Mononuclear cell (primary cell): ENCODE measurements around the gene METTL22. TPM values are rescaled to one million over a fixed set of nuclear protein-coding genes. Genes with fewer than 3 reads are reported as not detected.
A peak's percentile ranks its signal among the peaks of the same experiment; 100 is the strongest.
"Not testable (repeated sequence)": the region's sequence is repeated elsewhere in the genome, so short reads cannot be mapped to it uniquely, and the experiment has no call there.

Experiments
- H3K27me3 ChIP-seq: 2 replicates; pipeline ENCODE4 v1.6.0; 2011; ENCODE audit warnings: low read length, control low read depth; ENCODE audit not compliant: insufficient read depth
- H3K4me1 ChIP-seq: 2 replicates; pipeline ENCODE4 v1.5.1; 2011; ENCODE audit warnings: mild to moderate bottlenecking, low read length, control low read depth; ENCODE audit not compliant: insufficient read depth
- H3K4me3 ChIP-seq: 2 replicates; pipeline ENCODE4 v1.5.1; 2011; ENCODE audit warnings: mild to moderate bottlenecking, low read length, moderate library complexity
- H3K9me3 ChIP-seq: 2 replicates; pipeline ENCODE4 v1.5.1; 2011; ENCODE audit warnings: low read depth, mild to moderate bottlenecking, control low read depth, low read length
- total RNA-seq: library from RNA; depleted of rRNA; stranded (reverse); fragments of >200 nt; gene quantifications from one replicate; pipeline ENCODE4 v1.2.3, GENCODE V29; 2012

The METTL22 gene
- total RNA-seq, 1 donor, result 19.6 TPM

DNA sequence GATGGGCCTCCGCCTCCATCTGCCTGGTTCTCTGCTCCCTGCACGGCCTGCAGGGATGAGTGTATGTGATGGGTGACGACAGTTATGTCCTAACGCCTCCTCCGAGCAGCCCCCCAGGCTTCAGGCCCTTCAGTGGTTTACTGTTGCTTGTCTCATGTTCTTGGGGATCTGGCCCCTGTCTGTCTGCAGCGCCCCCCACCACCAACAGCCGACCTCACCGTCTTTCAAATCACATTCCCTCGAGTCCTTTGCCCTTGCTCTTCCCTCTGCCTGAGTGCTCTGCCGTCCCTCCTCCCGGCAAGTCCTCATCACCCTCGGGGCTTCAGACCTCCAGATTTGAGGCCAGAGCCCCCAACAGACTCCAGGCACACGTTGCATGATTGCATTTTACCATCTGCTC lies 18.2 kb downstream of the METTL22 start:
- no peaks in the 10 kb centered on the region for H3K9me3 ChIP-seq
- H3K4me1 ChIP-seq, result peaks cover 16% of the 10 kb centered on the region
- H3K4me3 ChIP-seq, result no peak overlapping the region
- no peaks in the 10 kb centered on the region for H3K27me3 ChIP-seq

DNA sequence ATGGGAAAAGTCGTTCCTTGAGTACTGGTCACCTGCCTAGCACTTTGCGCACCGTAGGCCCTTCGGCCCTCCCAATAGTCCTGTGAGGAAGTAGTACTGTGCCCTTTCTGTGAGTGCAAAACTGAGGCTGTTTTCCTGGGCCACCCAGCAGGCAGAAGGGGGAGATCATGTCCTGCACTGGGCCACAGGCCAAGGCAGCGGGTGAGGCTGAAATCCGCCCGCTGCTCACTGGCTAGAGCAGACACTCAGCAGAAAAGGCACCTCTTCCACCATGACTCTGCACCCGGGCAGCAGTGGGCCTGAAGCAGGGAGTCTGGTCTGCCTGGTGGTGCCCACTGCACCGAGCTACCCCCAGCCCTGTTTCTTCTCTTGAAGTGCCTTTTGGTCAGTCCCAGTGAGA lies 20.2 kb downstream of the METTL22 start:
- H3K4me1 ChIP-seq, result peaks cover 27% of the 10 kb centered on the region
- H3K4me3 ChIP-seq, result no peak overlapping the region
- no peaks in the 10 kb centered on the region for H3K27me3 ChIP-seq
- no peaks in the 10 kb centered on the region for H3K9me3 ChIP-seq

DNA sequence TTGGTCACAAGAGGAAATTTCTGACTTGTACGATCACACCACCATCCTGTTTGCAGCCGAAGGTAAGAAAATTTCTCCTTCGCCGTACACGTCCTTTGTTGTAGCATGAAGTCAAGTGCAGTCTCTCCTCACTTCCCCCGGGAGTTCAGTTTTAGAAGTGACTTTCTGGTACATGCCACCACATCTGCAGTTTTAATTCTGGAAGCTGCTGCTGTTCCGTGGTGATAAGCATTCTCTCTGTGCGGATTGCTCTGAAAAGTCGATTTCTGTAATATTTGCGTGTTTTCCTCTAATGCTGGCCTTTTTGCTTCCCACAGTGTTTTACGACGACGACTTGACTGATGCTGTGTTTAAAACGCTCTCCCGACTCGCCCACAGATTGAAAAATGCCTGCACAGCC lies 20.6 kb downstream of the METTL22 start:
- peaks cover 27% of the 10 kb centered on the region for H3K4me1 ChIP-seq
- no peaks in the 10 kb centered on the region for H3K27me3 ChIP-seq
- H3K9me3 ChIP-seq, result no peaks in the 10 kb centered on the region
- no peak overlapping the region for H3K4me3 ChIP-seq

DNA sequence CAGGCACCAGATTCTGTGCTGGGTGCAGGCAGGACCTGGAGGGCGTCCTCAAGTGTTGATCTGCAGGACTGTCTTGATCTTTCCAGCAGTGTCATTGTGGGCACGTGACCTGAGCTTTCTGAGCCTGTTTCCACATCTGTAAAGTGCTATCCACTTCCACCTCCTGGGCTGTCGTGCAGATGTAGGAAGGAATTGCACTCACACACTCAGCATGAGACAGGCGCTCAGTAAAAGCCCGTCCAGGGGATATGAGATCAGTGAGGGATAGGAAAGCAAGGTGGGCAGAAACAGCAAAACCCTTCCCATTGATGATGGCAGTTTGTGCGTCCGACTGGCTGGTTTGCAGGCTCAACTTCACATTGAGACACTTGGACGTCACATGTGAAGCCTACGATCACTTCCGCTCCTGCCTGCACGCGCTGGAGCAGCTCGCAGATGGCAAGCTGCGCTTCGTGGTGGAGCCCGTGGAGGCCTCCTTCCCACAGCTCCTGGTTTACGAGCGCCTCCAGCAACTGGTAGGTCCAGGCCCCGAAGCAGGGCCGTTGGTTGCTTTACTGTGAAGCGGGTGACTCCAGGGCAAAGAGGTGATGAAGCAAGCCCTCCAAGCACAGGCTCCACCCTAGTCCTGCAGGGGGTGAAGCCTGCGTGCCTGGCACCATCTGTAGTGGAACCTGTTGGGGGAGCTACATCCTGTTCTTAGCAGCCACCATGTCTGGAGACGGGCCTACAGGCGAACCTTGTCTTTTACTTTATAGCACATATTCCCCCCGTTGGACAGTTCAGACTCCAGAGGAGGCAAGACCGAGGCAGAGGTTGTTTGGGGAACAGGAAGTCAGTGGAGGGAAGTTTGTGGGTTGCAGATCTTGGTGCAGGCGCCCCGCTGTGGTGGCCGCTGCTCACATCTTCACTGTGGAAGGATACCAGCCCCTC lies 23.0 kb downstream of the METTL22 start:
- H3K4me3 ChIP-seq, result peak overlapping the region; percentile 26
- H3K4me1 ChIP-seq, result peaks cover 27% of the 10 kb centered on the region
- H3K27me3 ChIP-seq, result no peaks in the 10 kb centered on the region
- no peaks in the 10 kb centered on the region for H3K9me3 ChIP-seq

DNA sequence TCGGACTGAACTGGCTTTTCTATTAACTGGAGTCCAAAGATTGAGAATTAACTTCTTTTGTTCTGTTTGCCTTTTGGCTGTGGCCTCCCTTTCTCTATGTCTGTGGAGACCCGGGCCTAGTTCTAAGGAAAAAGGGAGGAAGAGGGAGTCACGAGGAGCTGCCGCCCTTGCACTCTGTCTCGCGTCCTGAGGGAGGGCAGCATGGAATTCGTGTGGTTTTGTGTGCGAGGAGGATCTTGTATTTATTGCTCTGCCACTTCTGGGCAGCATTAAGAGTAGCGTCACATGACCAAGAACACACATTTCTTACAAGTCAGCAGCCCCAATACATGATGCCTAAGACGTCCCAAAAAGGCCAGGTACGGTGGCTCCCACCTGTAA lies 23.6 kb downstream of the METTL22 start:
- Histone ChIP-seq H3K4me3 (peak overlapping the region; percentile 26), H3K27me3 (no peaks in the 10 kb centered on the region), H3K4me1 (peaks cover 27% of the 10 kb centered on the region), H3K9me3 (no peaks in the 10 kb centered on the region)

DNA sequence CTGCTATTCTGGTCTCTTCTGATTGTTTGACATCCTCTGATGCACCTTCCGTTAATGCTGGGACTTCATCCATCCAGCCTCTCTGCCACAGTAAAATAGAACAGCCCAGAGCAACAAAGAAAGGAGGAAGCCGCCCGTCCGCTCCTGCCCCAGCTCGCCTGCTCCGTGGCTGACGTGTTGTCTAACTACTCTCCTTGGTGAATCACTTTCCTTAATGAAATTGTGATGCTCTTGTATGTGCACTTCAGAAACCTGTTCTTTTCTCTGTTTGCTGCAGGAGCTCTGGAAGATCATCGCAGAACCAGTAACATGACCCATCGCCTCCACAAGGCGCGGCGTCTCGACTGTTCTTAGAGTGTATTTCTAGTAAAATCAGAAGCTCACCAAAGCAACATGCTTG lies 24.3 kb downstream of the METTL22 start:
- Histone ChIP-seq H3K27me3 (no peaks in the 10 kb centered on the region), H3K4me3 (no peak overlapping the region), H3K9me3 (no peaks in the 10 kb centered on the region), H3K4me1 (peaks cover 27% of the 10 kb centered on the region)

DNA sequence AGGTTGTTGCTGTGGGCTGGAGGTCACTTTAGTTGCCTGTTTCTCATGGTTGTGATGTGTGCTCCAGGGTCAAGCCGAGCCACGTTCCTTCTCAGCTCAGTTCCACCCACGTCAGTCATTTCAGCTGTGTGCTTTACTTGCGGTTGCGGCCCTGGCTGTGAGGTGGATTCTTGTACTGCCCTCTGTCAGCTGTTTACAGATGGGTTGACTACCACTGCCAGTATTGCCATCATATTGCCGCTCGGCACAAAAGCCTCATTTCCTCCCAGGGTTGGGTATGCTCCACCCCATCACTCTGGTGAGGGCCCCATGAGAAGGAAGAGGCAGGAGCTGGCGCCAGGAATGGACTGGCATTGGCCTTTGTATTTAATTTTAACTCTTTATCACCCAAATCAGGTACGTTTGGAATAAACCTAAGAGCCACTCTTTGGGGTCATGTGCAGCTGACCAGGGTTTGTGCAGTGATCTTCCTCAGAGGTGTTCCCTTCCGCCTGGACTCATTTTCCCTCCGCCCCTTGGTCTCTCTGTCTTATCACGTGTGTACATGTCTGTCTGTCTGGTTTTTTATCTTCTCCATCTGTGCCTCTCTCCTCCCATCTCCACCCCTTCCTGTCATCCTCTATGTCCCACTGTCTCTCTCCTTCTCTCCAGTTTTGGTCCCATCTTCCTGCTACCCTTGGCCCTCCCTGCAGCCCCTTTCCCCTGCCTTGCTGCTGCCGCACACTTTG lies 25.0 kb downstream of the METTL22 start:
- Histone ChIP-seq H3K4me3 (no peak overlapping the region), H3K27me3 (no peaks in the 10 kb centered on the region), H3K4me1 (peaks cover 27% of the 10 kb centered on the region), H3K9me3 (no peaks in the 10 kb centered on the region)

DNA sequence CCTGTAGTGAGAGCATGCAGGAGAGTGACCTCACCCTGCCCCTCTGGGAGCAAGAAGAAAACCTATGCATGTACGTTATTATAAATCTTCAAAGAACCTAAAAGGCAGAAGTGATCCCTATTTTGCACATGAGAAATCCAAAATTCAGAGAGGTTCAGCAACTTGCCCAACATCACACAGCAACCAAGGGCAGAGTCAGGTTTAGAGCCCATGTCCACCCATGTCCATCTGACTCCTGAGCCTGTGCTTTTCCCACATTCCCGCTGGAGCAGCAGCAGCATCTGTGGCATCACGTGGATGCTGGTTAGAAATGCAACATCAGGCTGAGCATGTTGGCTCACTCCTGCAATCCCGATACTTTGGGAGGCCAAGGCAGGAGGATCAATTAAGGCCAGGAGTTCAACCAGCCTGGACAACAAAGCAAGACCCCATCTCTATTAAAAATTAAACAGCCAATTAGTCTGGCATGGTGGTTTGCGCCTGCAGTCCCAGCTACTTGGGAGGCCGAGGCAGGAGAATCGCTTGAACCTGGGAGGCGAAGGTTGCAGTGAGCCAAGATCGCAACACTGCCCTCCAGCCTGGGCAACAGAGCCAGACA lies 26.3 kb downstream of the METTL22 start:
- no peak overlapping the region for H3K4me3 ChIP-seq
- peaks cover 27% of the 10 kb centered on the region for H3K4me1 ChIP-seq
- H3K9me3 ChIP-seq, result no peaks in the 10 kb centered on the region
- no peaks in the 10 kb centered on the region for H3K27me3 ChIP-seq

DNA sequence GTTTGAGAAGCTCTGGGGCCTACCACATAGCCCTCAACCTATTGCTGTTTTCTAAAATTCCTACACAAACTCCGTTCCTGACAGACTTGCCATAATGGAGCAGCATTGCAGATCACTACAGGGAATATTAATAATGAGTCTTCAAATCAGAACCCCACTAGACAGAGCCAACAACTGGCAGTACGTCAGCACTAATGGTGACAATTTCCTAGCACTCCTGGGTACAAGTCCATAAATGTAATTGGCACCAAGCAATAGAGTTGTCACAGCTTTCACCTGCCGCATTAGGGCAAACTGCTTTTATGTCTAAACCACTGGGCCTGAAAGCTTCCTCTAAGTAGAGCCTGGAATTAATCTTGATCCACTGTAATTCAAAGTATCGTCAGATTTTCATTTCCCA lies 27.4 kb downstream of the METTL22 start:
- no peaks in the 10 kb centered on the region for H3K27me3 ChIP-seq
- H3K4me3 ChIP-seq, result no peak overlapping the region
- H3K4me1 ChIP-seq, result peaks cover 23% of the 10 kb centered on the region
- no peaks in the 10 kb centered on the region for H3K9me3 ChIP-seq

DNA sequence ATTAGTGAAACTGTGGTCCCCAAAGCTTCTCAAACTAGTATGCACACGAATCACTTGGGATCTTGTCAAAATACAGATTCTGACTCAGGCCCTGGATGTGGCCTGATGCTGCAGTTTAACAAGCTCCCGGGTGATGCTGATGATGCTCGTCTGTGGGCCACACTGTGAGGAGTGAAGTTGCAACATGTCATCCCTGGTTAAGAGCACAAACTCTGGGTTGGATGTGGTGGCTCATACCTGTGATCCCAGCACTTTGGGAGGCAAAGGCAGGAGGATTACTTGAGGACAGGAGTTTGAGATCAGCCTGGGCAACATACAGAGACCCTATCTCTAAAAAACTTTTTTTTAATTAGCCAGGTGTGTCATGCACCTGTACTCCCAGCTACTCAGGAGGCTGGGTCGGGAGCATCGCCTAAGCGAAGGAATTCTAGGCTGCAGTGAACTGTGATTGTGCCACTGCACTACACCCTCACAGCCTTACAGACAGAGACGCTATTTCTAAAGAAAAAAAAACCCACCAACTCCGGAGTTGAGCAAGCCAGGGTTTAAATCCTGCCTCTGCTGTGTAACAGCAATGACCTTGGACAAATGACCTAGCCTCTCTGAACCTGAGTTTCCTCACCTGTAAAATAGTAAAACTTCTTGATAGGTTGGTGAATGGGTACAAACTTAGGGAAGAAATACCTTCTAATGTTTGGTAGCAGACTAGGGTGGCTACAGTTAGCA lies 28.5 kb downstream of the METTL22 start:
- Histone ChIP-seq H3K4me3 (no peak overlapping the region), H3K27me3 (no peaks in the 10 kb centered on the region), H3K9me3 (no peaks in the 10 kb centered on the region), H3K4me1 (peaks cover 12% of the 10 kb centered on the region)

DNA sequence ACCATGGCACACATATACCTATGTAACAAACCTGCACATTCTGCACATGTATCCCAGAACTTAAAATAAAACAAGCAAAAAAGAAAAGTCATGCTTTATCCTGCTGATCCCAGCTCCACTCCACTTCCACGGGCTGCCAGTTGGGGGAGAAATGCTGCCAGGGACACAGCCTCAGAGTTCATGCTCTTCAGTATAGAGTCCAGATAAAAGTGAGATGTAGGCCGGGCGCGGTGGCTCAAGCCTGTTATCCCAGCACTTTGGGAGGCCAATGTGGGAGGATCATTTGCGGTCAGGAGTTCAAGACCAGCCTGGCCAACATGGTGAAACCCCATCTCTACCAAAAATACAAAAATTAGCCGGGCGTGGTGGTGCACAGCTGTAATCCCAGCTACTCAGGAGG lies 30.5 kb downstream of the METTL22 start:
- H3K9me3 ChIP-seq, H3K27me3 ChIP-seq, H3K4me1 ChIP-seq, H3K4me3 ChIP-seq: not testable (repeated sequence)

DNA sequence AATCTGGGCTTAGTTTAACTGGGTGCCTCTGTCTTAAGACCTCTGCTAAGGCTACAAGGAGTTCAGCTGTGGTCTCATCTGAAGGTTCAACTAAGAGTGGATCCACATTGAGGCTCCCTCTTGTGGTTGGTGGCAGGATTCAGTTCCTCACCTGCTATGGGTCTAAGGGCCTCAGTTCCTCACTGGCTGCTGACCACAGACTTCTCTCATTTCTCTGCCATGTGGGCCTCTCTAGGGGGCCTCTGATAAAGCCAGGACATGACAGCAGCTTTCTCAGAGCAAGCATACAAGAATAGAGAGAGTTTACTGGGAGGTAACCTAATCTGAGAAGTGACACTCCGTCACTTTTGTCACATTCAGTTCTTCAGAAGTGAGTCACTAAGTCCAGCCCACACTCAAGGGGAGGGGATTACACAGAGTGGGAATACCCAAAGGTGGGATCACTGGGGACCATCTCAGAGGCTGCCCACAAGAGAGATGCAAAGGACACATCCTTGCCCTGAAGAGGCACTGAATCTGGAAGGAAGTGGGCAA lies 33.8 kb downstream of the METTL22 start:
- no peak overlapping the region for H3K4me3 ChIP-seq
- H3K4me1 ChIP-seq, result no peaks in the 10 kb centered on the region
- no peaks in the 10 kb centered on the region for H3K27me3 ChIP-seq
- no peaks in the 10 kb centered on the region for H3K9me3 ChIP-seq

DNA sequence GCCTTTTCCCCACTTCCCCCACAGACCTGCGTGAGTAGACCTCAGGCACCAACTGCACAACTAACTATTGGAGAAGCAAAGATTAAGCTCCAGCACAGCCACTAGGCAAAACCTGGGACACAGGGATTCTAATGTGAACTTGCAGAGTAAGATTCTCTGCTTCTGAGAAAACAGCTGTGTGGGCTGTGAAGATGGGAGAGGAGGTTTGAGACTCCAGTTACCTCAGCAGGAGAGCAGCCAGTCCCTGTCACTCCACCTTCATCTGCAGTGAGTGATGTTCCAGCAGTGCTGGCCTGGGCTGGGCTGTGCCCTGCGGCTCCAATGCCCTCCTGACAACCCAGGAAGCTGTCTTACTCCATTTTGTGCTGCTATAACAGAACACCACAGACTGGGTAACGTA lies 34.9 kb downstream of the METTL22 start:
- Histone ChIP-seq H3K4me1 (no peaks in the 10 kb centered on the region), H3K9me3 (no peaks in the 10 kb centered on the region), H3K27me3 (no peaks in the 10 kb centered on the region), H3K4me3 (no peak overlapping the region)

DNA sequence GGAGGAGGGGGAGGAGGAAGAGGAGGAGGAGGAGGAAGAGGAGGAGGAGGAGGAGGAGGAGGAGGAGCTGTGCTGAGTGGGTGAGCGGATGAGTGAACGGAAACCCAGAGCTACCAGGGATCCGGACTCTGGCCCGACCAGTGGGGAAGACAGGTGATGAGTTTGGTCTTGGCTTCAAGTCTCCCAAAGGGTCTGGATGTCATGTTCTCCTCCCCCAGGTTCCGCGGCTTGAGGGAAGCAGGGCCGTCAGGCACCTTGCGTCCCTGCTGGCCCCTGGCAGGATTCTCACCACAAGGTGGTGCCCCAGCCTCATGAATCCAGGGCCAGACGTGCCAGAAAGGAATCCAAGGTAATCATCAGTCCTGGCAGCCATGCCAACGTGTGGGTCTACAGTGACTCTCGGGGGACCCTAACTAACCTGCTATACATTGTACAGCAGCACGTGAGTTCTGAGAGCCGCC lies 39.4 kb downstream of the METTL22 start:
- Histone ChIP-seq H3K4me1 (no peaks in the 10 kb centered on the region), H3K4me3 (no peak overlapping the region), H3K27me3 (no peaks in the 10 kb centered on the region), H3K9me3 (no peaks in the 10 kb centered on the region)
